ENCODE data around the gene SHANK3.
"Not testable (repeated sequence)": the region's sequence is repeated elsewhere in the genome, so short reads cannot be mapped to it uniquely, and the experiment has no call there.

SHANK3 gene

GRCh38 chr22:50653256-50653655, 19.4 kb upstream of the SHANK3 start:
- Histone ChIP-seq H3K27me3 (peaks cover 3% of the 10 kb centered on the region), H3K9me3 (peaks cover 3% of the 10 kb centered on the region)
- no peak for TF ChIP-seq CTCF (IDR thresholded peaks at IDR 0.05)

GRCh38 chr22:50654664-50655063, 18.0 kb upstream of the SHANK3 start:
- H3K27me3 ChIP-seq; H3K36me3 ChIP-seq; H3K27ac ChIP-seq; H3K4me1 ChIP-seq (ENCODE audit: control insufficient read depth in 1 of 2, insufficient read depth in 1 of 2, low read depth in 1 of 2, low read length in 1 of 2); H3K4me3 ChIP-seq (ENCODE audit: low read depth in 1 of 2, low read length in 1 of 2); H3K9me3 ChIP-seq: not testable (repeated sequence)

More at GRCh38 chr22:50653256-50653655, 19.4 kb upstream of the SHANK3 start:
- no peaks in the 10 kb centered on the region for H3K4me1 ChIP-seq (ENCODE audit: control insufficient read depth in 1 of 2, insufficient read depth in 1 of 2, low read depth in 1 of 2, low read length in 1 of 2)
- H3K36me3 ChIP-seq = no peaks in the 10 kb centered on the region
- H3K27ac ChIP-seq = no peak overlapping the region
- no peak overlapping the region for H3K4me3 ChIP-seq (ENCODE audit: low read depth in 1 of 2, low read length in 1 of 2)

- no peak overlapping the region for H3K27ac ChIP-seq
- H3K4me1 ChIP-seq (ENCODE audit: control insufficient read depth in 1 of 2, insufficient read depth in 1 of 2, low read depth in 1 of 2, low read length in 1 of 2) = no peaks in the 10 kb centered on the region
- H3K9me3 ChIP-seq = no peaks in the 10 kb centered on the region
- H3K4me3 ChIP-seq (ENCODE audit: low read depth in 1 of 2, low read length in 1 of 2) = no peak overlapping the region
- peaks cover 3% of the 10 kb centered on the region for H3K27me3 ChIP-seq
- no peak for TF ChIP-seq CTCF (IDR thresholded peaks at IDR 0.05)
- no peaks in the 10 kb centered on the region for H3K36me3 ChIP-seq
Measured at GRCh38 chr22:50656122-50657070, 16.2 kb upstream of the SHANK3 start.

- Histone ChIP-seq H3K9me3 (no peaks in the 10 kb centered on the region), H3K27ac (no peak overlapping the region), H3K4me1 (ENCODE audit: control insufficient read depth in 1 of 2, insufficient read depth in 1 of 2, low read depth in 1 of 2, low read length in 1 of 2) (no peaks in the 10 kb centered on the region), H3K27me3 (peaks cover 3% of the 10 kb centered on the region), H3K4me3 (ENCODE audit: low read depth in 1 of 2, low read length in 1 of 2) (no peak overlapping the region), H3K36me3 (no peaks in the 10 kb centered on the region)
- TF ChIP-seq CTCF (IDR thresholded peaks at IDR 0.05) = no peak
Measured at GRCh38 chr22:50657925-50658324, 14.7 kb upstream of the SHANK3 start.

GRCh38 chr22:50659711-50660110, 12.9 kb upstream of the SHANK3 start:
- not testable (repeated sequence) for H3K9me3 ChIP-seq; H3K36me3 ChIP-seq; H3K4me3 ChIP-seq (ENCODE audit: low read depth in 1 of 2, low read length in 1 of 2); H3K4me1 ChIP-seq (ENCODE audit: control insufficient read depth in 1 of 2, insufficient read depth in 1 of 2, low read depth in 1 of 2, low read length in 1 of 2); H3K27ac ChIP-seq; H3K27me3 ChIP-seq

GRCh38 chr22:50660306-50660705, 12.3 kb upstream of the SHANK3 start:
- Histone ChIP-seq H3K4me1 (ENCODE audit: control insufficient read depth in 1 of 2, insufficient read depth in 1 of 2, low read depth in 1 of 2, low read length in 1 of 2) (no peaks in the 10 kb centered on the region), H3K9me3 (no peaks in the 10 kb centered on the region), H3K4me3 (ENCODE audit: low read depth in 1 of 2, low read length in 1 of 2) (no peak overlapping the region), H3K27me3 (peaks cover 3% of the 10 kb centered on the region), H3K27ac (no peak overlapping the region), H3K36me3 (no peaks in the 10 kb centered on the region)
- no peak for TF ChIP-seq CTCF (IDR thresholded peaks at IDR 0.05)

Measured in neutrophil (primary cell).